H1 (cell line): ENCODE results near the gene SPTAN1. TPM values are rescaled to one million over a fixed set of nuclear protein-coding genes. Genes with fewer than 3 reads are reported as not detected.

Experiments used
- CTCF ChIA-PET: fragments of 300-600 bp; sonication (Branson Sonifier 250); formaldehyde crosslinking; loops from one replicate; lab custom pipeline; 2021; ENCODE audit not compliant: partially characterized antibody; lab: Charles Lee
- POLR2A ChIA-PET: fragments of 300-600 bp; sonication (Branson Sonifier 250); formaldehyde crosslinking; loops from one replicate; lab custom pipeline; 2021; ENCODE audit warnings: inconsistent platforms; ENCODE audit not compliant: partially characterized antibody; lab: Charles Lee
- DNase-seq, 2 experiments: peaks; one replicate each; pipeline versions ENCODE4 v3.0.0 to v3.0.0-alpha.2; 2010 to 2022; ENCODE audit warnings: low spot score in 2 of 2, low read depth in 1 of 2, mixed read lengths in 1 of 2
- FAIRE-seq: peaks from 2 replicates; lab custom pipeline; 2011; peaks lifted over from hg19 to GRCh38; lab: Jason Lieb, UNC
- H2AFZ ChIP-seq: 2 replicates; pipeline ENCODE4 v1.8.1; 2012; ENCODE audit warnings: low read length, inconsistent platforms
- H2AK5ac ChIP-seq: 2 replicates; pipeline ENCODE4 v1.6.1; 2013; ENCODE audit warnings: low read depth, low read length
- H2BK120ac ChIP-seq: replicated peaks from 2 replicates; pipeline ENCODE3; 2013; ENCODE audit warnings: low read depth, low read length, inconsistent platforms
- H2BK12ac ChIP-seq: 2 replicates; pipeline ENCODE4 v1.6.1; 2013; ENCODE audit warnings: low read depth, low read length
- H2BK15ac ChIP-seq: 2 replicates; pipeline ENCODE4 v1.6.1; 2013; ENCODE audit warnings: low read length
- H2BK20ac ChIP-seq: 2 replicates; pipeline ENCODE4 v1.6.1; 2013; ENCODE audit warnings: low read length
- H2BK5ac ChIP-seq: 2 replicates; pipeline ENCODE4 v1.6.1; 2013; ENCODE audit warnings: low read depth, low read length
- H3K14ac ChIP-seq: 2 replicates; pipeline ENCODE4 v1.6.1; 2013; ENCODE audit warnings: inconsistent platforms; ENCODE audit not compliant: insufficient read length
- H3K18ac ChIP-seq: 2 replicates; pipeline ENCODE4 v1.6.1; 2013; ENCODE audit warnings: low read length; ENCODE audit errors: extremely low read depth
- H3K23ac ChIP-seq: 2 replicates; pipeline ENCODE4 v1.6.1; 2013; ENCODE audit warnings: inconsistent platforms; ENCODE audit not compliant: insufficient read length
- H3K23me2 ChIP-seq: 2 replicates; pipeline ENCODE4 v1.6.1; 2013; ENCODE audit warnings: low read depth, low read length
- H3K27ac ChIP-seq: 2 replicates; pipeline ENCODE4 v1.6.1; 2011; ENCODE audit warnings: low read depth, low read length, inconsistent platforms
- H3K27me3 ChIP-seq, 4 experiments: replicated peaks in 1 of 4; 1 replicate in 1 of 4; 2 replicates in 3 of 4; pipeline versions ENCODE4 v1.6.1 to v1.8.1; 2011 to 2013; ENCODE audit warnings: low read length in 3 of 4, mild to moderate bottlenecking in 3 of 4, inconsistent platforms in 2 of 4, mixed read lengths in 2 of 4, moderate library complexity in 1 of 4; ENCODE audit not compliant: control insufficient read depth in 3 of 4, insufficient read depth in 3 of 4; ENCODE audit errors: extremely low read depth in 1 of 4
- H3K36me3 ChIP-seq, 4 experiments: 2 replicates each; pipeline versions ENCODE4 v1.6.1 to v1.8.1; 2011 to 2013; ENCODE audit warnings: mild to moderate bottlenecking in 4 of 4, low read length in 3 of 4, moderate library complexity in 2 of 4, control low read depth in 1 of 4, inconsistent platforms in 1 of 4; ENCODE audit not compliant: insufficient read depth in 4 of 4, control insufficient read depth in 2 of 4
- H3K4ac ChIP-seq: replicated peaks from 2 replicates; pipeline ENCODE3; 2013; ENCODE audit warnings: low read length, low read depth, mixed read lengths, inconsistent platforms; ENCODE audit not compliant: insufficient read length
- H3K4me1 ChIP-seq, 4 experiments: replicated peaks in 1 of 4; 1 replicate in 1 of 4; 2 replicates in 3 of 4; pipeline versions ENCODE4 v1.6.1 to v1.8.1; 2011 to 2013; ENCODE audit warnings: low read length in 3 of 4, inconsistent platforms in 2 of 4, mixed read lengths in 1 of 4; ENCODE audit not compliant: insufficient read depth in 4 of 4, control insufficient read depth in 3 of 4
- H3K4me2 ChIP-seq, 2 experiments: 2 replicates each; pipeline versions ENCODE4 v1.6.1 to v1.8.1; 2011 to 2013; ENCODE audit warnings: low read depth in 2 of 2, low read length in 2 of 2, control low read depth in 1 of 2, inconsistent platforms in 1 of 2, mild to moderate bottlenecking in 1 of 2; ENCODE audit not compliant: insufficient read depth in 1 of 2
- H3K4me3 ChIP-seq, 4 experiments: fragments of 200-600, 300-600 bp in 1 of 4; sonication (generic), shearing (Covaris generic), sonication (Bioruptor Twin) in 1 of 4; 2 replicates each; pipeline versions ENCODE4 v1.5.1 to v1.8.1; 2011 to 2016; ENCODE audit warnings: low read length in 4 of 4, low read depth in 3 of 4, control low read depth in 2 of 4, inconsistent platforms in 2 of 4, mild to moderate bottlenecking in 2 of 4, mixed read lengths in 1 of 4, moderate library complexity in 1 of 4; ENCODE audit not compliant: insufficient read depth in 2 of 4; ENCODE audit errors: extremely low read depth in 1 of 4
- H3K56ac ChIP-seq: replicated peaks from 2 replicates; pipeline ENCODE3; 2013; ENCODE audit warnings: low read depth, mild to moderate bottlenecking, mixed read lengths, low read length, inconsistent platforms; ENCODE audit not compliant: insufficient read length
- H3K79me1 ChIP-seq: 2 replicates; pipeline ENCODE4 v1.6.1; 2013; ENCODE audit warnings: low read depth, low read length, control low read depth
- H3K79me2 ChIP-seq, 2 experiments: 2 replicates each; pipeline versions ENCODE4 v1.6.1 to v1.8.1; 2012 to 2013; ENCODE audit warnings: low read length in 2 of 2, mild to moderate bottlenecking in 2 of 2, inconsistent platforms in 1 of 2; ENCODE audit not compliant: insufficient read depth in 2 of 2, control insufficient read depth in 1 of 2
- H3K9ac ChIP-seq, 4 experiments: replicated peaks in 1 of 4; 1 replicate in 1 of 4; 2 replicates in 3 of 4; pipeline versions ENCODE4 v1.6.1 to v1.8.1; 2011 to 2013; ENCODE audit warnings: low read depth in 3 of 4, low read length in 3 of 4, control low read depth in 2 of 4, mild to moderate bottlenecking in 2 of 4, moderate library complexity in 2 of 4, inconsistent platforms in 1 of 4; ENCODE audit errors: extremely low read depth in 1 of 4
- H3K9me3 ChIP-seq, 2 experiments: 2 replicates each; pipeline versions ENCODE4 v1.6.1 to v1.8.1; 2012 to 2013; ENCODE audit warnings: mild to moderate bottlenecking in 2 of 2, moderate library complexity in 2 of 2, control low read depth in 1 of 2, inconsistent platforms in 1 of 2, low read depth in 1 of 2, low read length in 1 of 2, mixed read lengths in 1 of 2; ENCODE audit not compliant: insufficient read depth in 2 of 2
- H4K20me1 ChIP-seq, 2 experiments: replicated peaks in 1 of 2; 2 replicates each; pipeline versions ENCODE3 to v1.8.1; 2011 to 2013; ENCODE audit warnings: inconsistent platforms in 2 of 2, low read length in 2 of 2, mild to moderate bottlenecking in 1 of 2; ENCODE audit not compliant: insufficient read depth in 2 of 2, control insufficient read depth in 1 of 2
- H4K5ac ChIP-seq: 2 replicates; pipeline ENCODE4 v1.6.1; 2013; ENCODE audit warnings: low read length, low read depth, mixed read lengths, inconsistent platforms; ENCODE audit not compliant: insufficient read length
- H4K8ac ChIP-seq: 2 replicates; pipeline ENCODE4 v1.8.0; 2013; ENCODE audit warnings: mild to moderate bottlenecking, moderate library complexity, low read length, inconsistent platforms; ENCODE audit not compliant: insufficient read depth; ENCODE audit errors: extremely low read depth
- H4K91ac ChIP-seq: replicated peaks from 2 replicates; pipeline ENCODE3; 2013; ENCODE audit warnings: low read length, mixed read lengths, inconsistent platforms; ENCODE audit not compliant: insufficient read length
- BCL11A ChIP-seq, 2 experiments: IDR thresholded peaks; one replicate each; pipeline ENCODE4 v1.6.1; 2011; ENCODE audit warnings: low read depth in 2 of 2, low read length in 2 of 2, mild to moderate bottlenecking in 2 of 2
- EP300 ChIP-seq, 2 experiments: IDR thresholded peaks; 1 replicate in 1 of 2; 2 replicates in 1 of 2; pipeline ENCODE4 v1.6.1; 2011 to 2012; ENCODE audit warnings: low read depth in 2 of 2, low read length in 2 of 2, mild to moderate bottlenecking in 2 of 2, borderline replicate concordance in 1 of 2, inconsistent platforms in 1 of 2, moderate library complexity in 1 of 2
- WGBS, 2 experiments: shearing (Covaris generic) in 1 of 2; methylation state at CpG; one replicate each; pipeline versions ENCODE4 v1.1.6 to v1.1.7; 2013 to 2015; ENCODE audit warnings: low lambda C conversion rate in 2 of 2, mixed read lengths in 2 of 2, inconsistent platforms in 1 of 2, low coverage in 1 of 2, missing lambda C conversion rate in 1 of 2; ENCODE audit not compliant: insufficient replicate concordance in 2 of 2, insufficient coverage in 1 of 2, insufficient read length in 1 of 2; ENCODE audit errors: extremely low coverage in 1 of 2, missing lambda C conversion rate in 1 of 2; 5-methylcytosine and 5-hydroxymethylcytosine counted together
- polyA plus RNA-seq, 7 experiments: library from polyadenylated mRNA; depleted of rRNA in 3 of 7; stranded (reverse) in 5 of 7; unstranded in 2 of 7; fragments of >200 nt in 5 of 7; fragments of 200-250 nt in 2 of 7; gene quantifications; 1 replicate in 5 of 7; 2 replicates in 1 of 7; 4 replicates in 1 of 7; pipeline versions ENCODE4 v1.2.1 to v1.2.3, GENCODE V29; 2011 to 2013; ENCODE audit warnings: missing spikeins in 2 of 7, mixed read lengths in 2 of 7
- total RNA-seq: library from RNA; stranded (reverse); fragmentation: NEBNext Ultra II Directional; extraction: Animal tissue kit (Norgen Biotek cat#: 25700); gene quantifications from 2 replicates; pipeline ENCODE4 v1.2.1, GENCODE V29; 2021

The SPTAN1 gene
- total and polyA plus RNA-seq, 2 of the 8 experiments (the other 6 are each of a cell fraction or from before 2014, with no cell fraction given): 182 to 216 TPM

GRCh38 chr9:128631636-128632035 is 79.2 kb downstream of the SPTAN1 start:
- Histone ChIP-seq H4K20me1 (peaks cover 5 to 21% of the 10 kb centered on the region in 2 experiments), H3K18ac (no peak overlapping the region), H3K4me2 (no peak overlapping the region), H2BK5ac (no peak overlapping the region), H3K27ac (no peak overlapping the region), H3K4me1 (peaks cover 0 to 14% (median 11%) of the 10 kb centered on the region in 4 experiments; a peak in 5 of 7 replicates), H3K79me1 (peaks cover 5% of the 10 kb centered on the region; the same call in 1 of the 2 replicates), H3K23me2 (no peaks in the 10 kb centered on the region), H4K91ac (no peak overlapping the region), H3K27me3 (no peaks in the 10 kb centered on the region), H3K79me2 (no peaks in the 10 kb centered on the region), H3K14ac (no peak overlapping the region), H2AFZ (no peak overlapping the region), H2BK15ac (no peak overlapping the region), H3K4me3 (no peak overlapping the region), H2BK12ac (no peak overlapping the region), H3K4ac (no peak overlapping the region), H2AK5ac (no peak overlapping the region), H2BK20ac (no peak overlapping the region), H3K56ac (no peak overlapping the region), H4K8ac (no peak overlapping the region; the same call in 1 of the 2 replicates), H3K36me3 (peaks cover 21 to 40% (median 29%) of the 10 kb centered on the region in 4 experiments; a peak in 6 of 8 replicates), H2BK120ac (no peak overlapping the region), H3K9me3 (no peaks in the 10 kb centered on the region), H3K23ac (no peak overlapping the region), H3K9ac (no peak overlapping the region), H4K5ac (no peak overlapping the region)
- no peak for TF ChIP-seq EP300 (IDR thresholded peaks at IDR 0.05; ENCODE audit: borderline replicate concordance in 1 of 2, low read depth in 2 of 2, low read length in 2 of 2)
- no peak for TF ChIP-seq BCL11A (IDR thresholded peaks at IDR 0.05; ENCODE audit: low read depth in 2 of 2, low read length in 2 of 2)
- no peak for DNase-seq
- ChIA-PET CTCF (interaction anchor here (0.9 to 1.4 kb wide), 3 partner anchors 11 to 133 kb away, joined by 3 read pairs; no protein-coding TSS in a partner anchor), POLR2A (interaction anchor here (0.6 to 15.6 kb wide), 3 partner anchors 7 to 59 kb away, joined by 3 to 313 read pairs (median 28); partner anchors contain the start of gene SET)
- WGBS, 2 experiments: 97% methylated on average over 9 of the region's 9 CpGs; no CpG with 5 or more reads in 1 of the 2 experiments
- no peak for FAIRE-seq
